SU-DHL-6 (cell line): ENCODE results near the gene CPLANE1.

Experiments
- H2AFZ ChIP-seq: fragments of 200-600 bp; sonication (generic); 2 replicates; pipeline ENCODE4 v1.6.1; 2014; ENCODE audit warnings: low read depth, mild to moderate bottlenecking, moderate library complexity, mixed read lengths, antibody characterized with exemption, low read length; ENCODE audit not compliant: severe bottlenecking
- H3F3A ChIP-seq: fragments of 200-600 bp; shearing (Covaris generic); 2 replicates; pipeline ENCODE4 v1.6.0; 2016; ENCODE audit warnings: antibody characterized with exemption, mild to moderate bottlenecking; ENCODE audit not compliant: insufficient read depth
- H3K27ac ChIP-seq: fragments of 200-600 bp; sonication (generic); 2 replicates; pipeline ENCODE4 v1.5.1; 2016; ENCODE audit warnings: low read depth, mild to moderate bottlenecking, low read length, moderate library complexity, mixed read lengths
- H3K27me3 ChIP-seq: fragments of 200-600 bp; sonication (generic), shearing (Covaris generic); 2 replicates; pipeline ENCODE4 v1.6.0; 2014; ENCODE audit warnings: mild to moderate bottlenecking, low read length
- H3K36me3 ChIP-seq: fragments of 200-600 bp; sonication (generic); 2 replicates; pipeline ENCODE4 v1.6.1; 2014; ENCODE audit warnings: mild to moderate bottlenecking, low read length, mixed read lengths
- H3K4me2 ChIP-seq: fragments of 300-600, 200-600 bp; shearing (Covaris generic), sonication (generic); 2 replicates; pipeline ENCODE4 v1.6.0; 2014; ENCODE audit warnings: low read length, low read depth, mild to moderate bottlenecking; ENCODE audit not compliant: poor library complexity, severe bottlenecking
- H3K4me3 ChIP-seq: fragments of 200-600 bp; sonication (generic); 2 replicates; pipeline ENCODE4 v1.5.1; 2014; ENCODE audit warnings: antibody characterized with exemption, low read length, mild to moderate bottlenecking, mixed read lengths; ENCODE audit not compliant: insufficient read depth, poor library complexity, severe bottlenecking
- H3K79me2 ChIP-seq: fragments of 200-600 bp; sonication (generic); 2 replicates; pipeline ENCODE4 v1.6.1; 2014; ENCODE audit warnings: mild to moderate bottlenecking, low read length, moderate library complexity; ENCODE audit not compliant: insufficient read depth
- H3K9ac ChIP-seq: fragments of 200-600 bp; sonication (generic); 2 replicates; pipeline ENCODE4 v1.7.0; 2014; ENCODE audit warnings: mild to moderate bottlenecking, low read length
- H3K9me2 ChIP-seq: fragments of 200-600 bp; sonication (generic); replicated peaks from 2 replicates; pipeline ENCODE4 v1.6.1; 2014; ENCODE audit warnings: low read length; ENCODE audit not compliant: insufficient read depth
- H3K9me3 ChIP-seq: fragments of 200-600 bp; sonication (generic); 2 replicates; pipeline ENCODE4 v1.6.1; 2014; ENCODE audit warnings: low read length, mixed read lengths; ENCODE audit not compliant: insufficient read depth
- H4K20me1 ChIP-seq: fragments of 200-600 bp; sonication (generic); 2 replicates; pipeline ENCODE4 v1.6.1; 2014; ENCODE audit warnings: low read depth, mild to moderate bottlenecking, antibody characterized with exemption, low read length, moderate library complexity, mixed read lengths
- CTCF ChIP-seq: fragments of 200-600 bp; sonication (generic); IDR thresholded peaks from one replicate; pipeline ENCODE4 v1.5.1; 2017; ENCODE audit warnings: antibody characterized with exemption, mild to moderate bottlenecking, low read length, moderate library complexity; ENCODE audit not compliant: insufficient read depth, poor library complexity, severe bottlenecking
- EZH2phosphoT487 ChIP-seq: fragments of 200-600 bp; sonication (generic), shearing (Covaris generic); conservative IDR thresholded peaks from 2 replicates; pipeline ENCODE4 v1.6.1; 2018; ENCODE audit warnings: mild to moderate bottlenecking, antibody characterized with exemption, low read length, moderate library complexity, mixed read lengths

The CPLANE1 gene

GRCh38 chr5:37172957-37173356 is 76.2 kb downstream of the CPLANE1 start:
- no peak overlapping the region for H3K27ac ChIP-seq
- no peaks in the 10 kb centered on the region for H3K27me3 ChIP-seq
- H3K9me2 ChIP-seq, result no peaks in the 10 kb centered on the region
- no peaks in the 10 kb centered on the region for H4K20me1 ChIP-seq
- H3K9ac ChIP-seq, result no peak overlapping the region
- H3K4me2 ChIP-seq, result no peak overlapping the region
- no peaks in the 10 kb centered on the region for H3K9me3 ChIP-seq
- H3K4me3 ChIP-seq, result no peak overlapping the region
- no peak overlapping the region for H2AFZ ChIP-seq
- no peaks in the 10 kb centered on the region for H3F3A ChIP-seq
- no peak for TF ChIP-seq CTCF
- no peak for TF ChIP-seq EZH2phosphoT487
- no peaks in the 10 kb centered on the region for H3K36me3 ChIP-seq
- H3K79me2 ChIP-seq, result no peaks in the 10 kb centered on the region

- Histone ChIP-seq H3K36me3 (no peaks in the 10 kb centered on the region), H3K27ac (no peak overlapping the region), H3F3A (no peaks in the 10 kb centered on the region), H3K79me2 (no peaks in the 10 kb centered on the region), H4K20me1 (no peaks in the 10 kb centered on the region), H3K9me3 (no peaks in the 10 kb centered on the region), H3K4me3 (no peak overlapping the region), H3K9ac (no peak overlapping the region), H2AFZ (no peak overlapping the region), H3K4me2 (no peak overlapping the region), H3K27me3 (no peaks in the 10 kb centered on the region), H3K9me2 (no peaks in the 10 kb centered on the region)
- no peak for TF ChIP-seq EZH2phosphoT487
- TF ChIP-seq CTCF, result no peak
These were observed 78.3 kb downstream of the CPLANE1 start for GRCh38 chr5:37170856-37171255.

- H3K27me3 ChIP-seq, result no peaks in the 10 kb centered on the region
- no peaks in the 10 kb centered on the region for H3K9me2 ChIP-seq
- H3K9me3 ChIP-seq, result no peaks in the 10 kb centered on the region
- no peak overlapping the region for H3K27ac ChIP-seq
- no peak overlapping the region for H3K4me3 ChIP-seq
- no peaks in the 10 kb centered on the region for H4K20me1 ChIP-seq
- no peak overlapping the region for H3K9ac ChIP-seq
- no peak overlapping the region for H2AFZ ChIP-seq
- H3K4me2 ChIP-seq, result no peak overlapping the region
- no peaks in the 10 kb centered on the region; the same call in 1 of the 2 replicates for H3K36me3 ChIP-seq
- no peak for TF ChIP-seq CTCF
- no peak for TF ChIP-seq EZH2phosphoT487
- H3F3A ChIP-seq, result no peaks in the 10 kb centered on the region
- no peaks in the 10 kb centered on the region for H3K79me2 ChIP-seq
These were observed 83.0 kb downstream of the CPLANE1 start for GRCh38 chr5:37166197-37166596.

DNA sequence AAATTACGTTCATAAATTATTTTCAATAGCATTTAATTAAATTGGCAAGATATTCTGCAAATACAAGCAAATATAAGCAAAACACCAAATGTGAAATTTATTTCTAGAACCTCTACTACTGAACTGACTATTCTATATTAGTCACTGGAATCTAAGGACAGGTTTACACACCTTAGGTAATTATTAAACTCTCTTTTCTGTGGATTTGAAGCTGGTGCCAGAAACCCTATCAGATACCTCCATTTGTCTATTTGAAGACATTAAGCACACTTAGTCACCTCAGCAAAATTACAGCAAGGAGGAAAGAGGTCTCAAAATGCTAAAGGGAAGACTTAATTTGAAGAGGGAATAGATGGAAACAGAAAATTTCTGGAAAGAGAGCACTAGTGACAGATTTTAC is 83.4 kb downstream of the CPLANE1 start:
- no peaks in the 10 kb centered on the region; the same call in 1 of the 2 replicates for H3K36me3 ChIP-seq
- no peak for TF ChIP-seq EZH2phosphoT487
- no peak for TF ChIP-seq CTCF
- H4K20me1 ChIP-seq, result no peaks in the 10 kb centered on the region
- H3K9me3 ChIP-seq, result no peaks in the 10 kb centered on the region
- H3K9me2 ChIP-seq, result no peaks in the 10 kb centered on the region
- no peak overlapping the region for H3K9ac ChIP-seq
- H3K27ac ChIP-seq, result no peak overlapping the region
- no peaks in the 10 kb centered on the region for H3K27me3 ChIP-seq
- H2AFZ ChIP-seq, result no peak overlapping the region
- H3K4me2 ChIP-seq, result no peak overlapping the region
- H3F3A ChIP-seq, result no peaks in the 10 kb centered on the region
- H3K4me3 ChIP-seq, result no peak overlapping the region
- H3K79me2 ChIP-seq, result no peaks in the 10 kb centered on the region
